Measurements from ENCODE around the gene COL4A3.
A peak's percentile ranks its signal among the peaks of the same experiment; 100 is the strongest.

- peak; percentile 84 for TF ChIP-seq POLR2A (IDR thresholded peaks at IDR 0.05)
- peak in 1 of 5 experiments; percentile 12 for TF ChIP-seq CTCF (IDR thresholded peaks at IDR 0.05)
- peak; percentile 87 to 94 (median 91) for TF ChIP-seq POLR2AphosphoS5 (IDR thresholded peaks at IDR 0.05)
- no peak for TF ChIP-seq EP300 (IDR thresholded peaks at IDR 0.05; ENCODE audit: low read depth)
Observed at GRCh38 chr2:227324995-227325838, 160.8 kb downstream of the COL4A3 start, which contains the start of gene MFF.
